ENCODE data around the gene DLGAP1. TPM values are rescaled to one million over a fixed set of nuclear protein-coding genes. Genes with fewer than 3 reads are reported as not detected.

DLGAP1 gene
- polyA plus RNA-seq, 1 of the 3 experiments (the other 2 are of a cell fraction): not detected

DNA sequence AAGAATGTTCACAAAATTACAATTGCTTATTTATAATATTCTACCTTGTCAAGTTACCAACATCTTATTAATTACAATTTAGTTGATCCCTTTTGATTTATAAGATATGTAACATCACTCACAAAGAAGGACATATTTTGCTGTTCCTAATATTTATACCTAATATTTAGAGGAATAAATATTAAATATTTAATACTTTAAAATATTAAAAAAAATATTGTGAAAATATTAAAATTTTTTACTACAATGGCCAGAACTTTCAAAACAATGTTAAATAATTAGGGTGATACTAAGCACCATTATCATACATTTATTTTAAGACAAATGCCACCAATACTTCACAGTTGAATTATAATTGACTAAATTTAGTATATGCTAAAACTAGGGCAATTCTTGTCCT is 254.7 kb downstream of the DLGAP1 start (continued):
- TF ChIP-seq POLR2AphosphoS5 (IDR thresholded peaks at IDR 0.05; ENCODE audit: low read depth, low read length) (no peak), CHD2 (IDR thresholded peaks at IDR 0.05; ENCODE audit: low read length, partially characterized antibody) (no peak), EP300 (IDR thresholded peaks at IDR 0.05; ENCODE audit: borderline replicate concordance in 1 of 2, low read depth in 1 of 2, low read length in 1 of 2) (no peak)
- TF ChIP-seq, protein P1, sequence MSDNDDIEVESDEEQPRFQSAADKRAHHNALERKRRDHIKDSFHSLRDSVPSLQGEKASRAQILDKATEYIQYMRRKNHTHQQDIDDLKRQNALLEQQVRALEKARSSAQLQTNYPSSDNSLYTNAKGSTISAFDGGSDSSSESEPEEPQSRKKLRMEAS (IDR thresholded peaks at IDR 0.05; ENCODE audit: low read depth): no peak

- POLR2A ChIA-PET: no interaction called here
Measured at GRCh38 chr18:4198956-4199355, 256.2 kb downstream of the DLGAP1 start.

More at GRCh38 chr18:4198956-4199355, 256.2 kb downstream of the DLGAP1 start:
- no peaks in the 10 kb centered on the region for H3F3A ChIP-seq (replicated peaks; ENCODE audit: insufficient read depth)
- TF ChIP-seq TAF1 (IDR thresholded peaks at IDR 0.05; ENCODE audit: borderline replicate concordance, low read depth, low read length) (no peak), TCF12 (IDR thresholded peaks at IDR 0.05) (no peak), PBX3 (IDR thresholded peaks at IDR 0.05) (no peak), GATA2 (CRISPR knock-in tag; IDR thresholded peaks at IDR 0.05) (no peak), YY1 (IDR thresholded peaks at IDR 0.05; ENCODE audit: low read depth) (no peak), RCOR1 (IDR thresholded peaks at IDR 0.05; ENCODE audit: low read length) (no peak), EZH2phosphoT487 (IDR thresholded peaks at IDR 0.05; ENCODE audit: borderline replicate concordance, low read depth) (no peak), ELF1 (IDR thresholded peaks at IDR 0.05) (no peak), EP300 (IDR thresholded peaks at IDR 0.05; ENCODE audit: borderline replicate concordance in 1 of 2, low read depth in 1 of 2, low read length in 1 of 2) (no peak), MEF2A (IDR thresholded peaks at IDR 0.05; ENCODE audit: borderline replicate concordance, low read depth) (no peak), RFX5 (IDR thresholded peaks at IDR 0.05; ENCODE audit: low read length) (no peak), REST (IDR thresholded peaks at IDR 0.05; ENCODE audit: low read depth, low read length) (no peak), RAD21 (IDR thresholded peaks at IDR 0.05; ENCODE audit: low read length) (no peak), TEAD4 (IDR thresholded peaks at IDR 0.05; ENCODE audit: borderline replicate concordance, insufficient read depth) (no peak)
- TF ChIP-seq, protein P2, sequence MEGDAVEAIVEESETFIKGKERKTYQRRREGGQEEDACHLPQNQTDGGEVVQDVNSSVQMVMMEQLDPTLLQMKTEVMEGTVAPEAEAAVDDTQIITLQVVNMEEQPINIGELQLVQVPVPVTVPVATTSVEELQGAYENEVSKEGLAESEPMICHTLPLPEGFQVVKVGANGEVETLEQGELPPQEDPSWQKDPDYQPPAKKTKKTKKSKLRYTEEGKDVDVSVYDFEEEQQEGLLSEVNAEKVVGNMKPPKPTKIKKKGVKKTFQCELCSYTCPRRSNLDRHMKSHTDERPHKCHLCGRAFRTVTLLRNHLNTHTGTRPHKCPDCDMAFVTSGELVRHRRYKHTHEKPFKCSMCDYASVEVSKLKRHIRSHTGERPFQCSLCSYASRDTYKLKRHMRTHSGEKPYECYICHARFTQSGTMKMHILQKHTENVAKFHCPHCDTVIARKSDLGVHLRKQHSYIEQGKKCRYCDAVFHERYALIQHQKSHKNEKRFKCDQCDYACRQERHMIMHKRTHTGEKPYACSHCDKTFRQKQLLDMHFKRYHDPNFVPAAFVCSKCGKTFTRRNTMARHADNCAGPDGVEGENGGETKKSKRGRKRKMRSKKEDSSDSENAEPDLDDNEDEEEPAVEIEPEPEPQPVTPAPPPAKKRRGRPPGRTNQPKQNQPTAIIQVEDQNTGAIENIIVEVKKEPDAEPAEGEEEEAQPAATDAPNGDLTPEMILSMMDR (IDR thresholded peaks at IDR 0.05): no peak
- TF ChIP-seq, protein P3, sequence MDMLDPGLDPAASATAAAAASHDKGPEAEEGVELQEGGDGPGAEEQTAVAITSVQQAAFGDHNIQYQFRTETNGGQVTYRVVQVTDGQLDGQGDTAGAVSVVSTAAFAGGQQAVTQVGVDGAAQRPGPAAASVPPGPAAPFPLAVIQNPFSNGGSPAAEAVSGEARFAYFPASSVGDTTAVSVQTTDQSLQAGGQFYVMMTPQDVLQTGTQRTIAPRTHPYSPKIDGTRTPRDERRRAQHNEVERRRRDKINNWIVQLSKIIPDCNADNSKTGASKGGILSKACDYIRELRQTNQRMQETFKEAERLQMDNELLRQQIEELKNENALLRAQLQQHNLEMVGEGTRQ (IDR thresholded peaks at IDR 0.05; ENCODE audit: borderline replicate concordance, low read depth, low read length): no peak
- TF ChIP-seq, protein P4, sequence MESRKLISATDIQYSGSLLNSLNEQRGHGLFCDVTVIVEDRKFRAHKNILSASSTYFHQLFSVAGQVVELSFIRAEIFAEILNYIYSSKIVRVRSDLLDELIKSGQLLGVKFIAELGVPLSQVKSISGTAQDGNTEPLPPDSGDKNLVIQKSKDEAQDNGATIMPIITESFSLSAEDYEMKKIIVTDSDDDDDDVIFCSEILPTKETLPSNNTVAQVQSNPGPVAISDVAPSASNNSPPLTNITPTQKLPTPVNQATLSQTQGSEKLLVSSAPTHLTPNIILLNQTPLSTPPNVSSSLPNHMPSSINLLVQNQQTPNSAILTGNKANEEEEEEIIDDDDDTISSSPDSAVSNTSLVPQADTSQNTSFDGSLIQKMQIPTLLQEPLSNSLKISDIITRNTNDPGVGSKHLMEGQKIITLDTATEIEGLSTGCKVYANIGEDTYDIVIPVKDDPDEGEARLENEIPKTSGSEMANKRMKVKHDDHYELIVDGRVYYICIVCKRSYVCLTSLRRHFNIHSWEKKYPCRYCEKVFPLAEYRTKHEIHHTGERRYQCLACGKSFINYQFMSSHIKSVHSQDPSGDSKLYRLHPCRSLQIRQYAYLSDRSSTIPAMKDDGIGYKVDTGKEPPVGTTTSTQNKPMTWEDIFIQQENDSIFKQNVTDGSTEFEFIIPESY (IDR thresholded peaks at IDR 0.05; ENCODE audit: borderline replicate concordance, low read depth): no peak
- H2AFZ ChIP-seq (ENCODE audit: low read depth): no peak overlapping the region
- no peaks in the 10 kb centered on the region for H3K9me2 ChIP-seq
- no peak overlapping the region for H3K27ac ChIP-seq (ENCODE audit: low read depth in 2 of 2, low read length in 1 of 2)
- WGBS (ENCODE audit: low lambda C conversion rate): 18% methylated on average over 5 of the region's 5 CpGs
- CTCF ChIA-PET: no interaction called here
- no peaks in the 10 kb centered on the region for H3K36me3 ChIP-seq (replicated peaks in 1 of 2; ENCODE audit: control insufficient read depth in 1 of 2, insufficient read depth in 2 of 2, low read length in 1 of 2)
- H4K20me1 ChIP-seq (ENCODE audit: insufficient read depth): no peaks in the 10 kb centered on the region
- H3K4me1 ChIP-seq (ENCODE audit: control insufficient read depth in 1 of 2, insufficient read depth in 2 of 2, low read depth in 1 of 2, low read length in 1 of 2): no peaks in the 10 kb centered on the region; a peak in 1 of 4 replicates
- no peak overlapping the region for H3K4me3 ChIP-seq (ENCODE audit: low read depth in 2 of 2, low read length in 1 of 2)
- H3K27me3 ChIP-seq (ENCODE audit: insufficient read depth): no peaks in the 10 kb centered on the region
- no peaks in the 10 kb centered on the region for H3K9me3 ChIP-seq
- no peak for DNase-seq
- no peak overlapping the region for H3K4me2 ChIP-seq
- H3K9ac ChIP-seq: no peak overlapping the region
- H3K79me2 ChIP-seq (ENCODE audit: insufficient read depth): no peaks in the 10 kb centered on the region
